NOMO-1 (cell line): ENCODE measurements around the gene AKNA.

ENCODE experiments used
- DNase-seq, 2 experiments: peaks; one replicate each; lab custom pipeline; 2025; ENCODE audit not compliant: unreplicated experiment in 2 of 2; lab: John Stamatoyannopoulos, UW

AKNA gene

DNA sequence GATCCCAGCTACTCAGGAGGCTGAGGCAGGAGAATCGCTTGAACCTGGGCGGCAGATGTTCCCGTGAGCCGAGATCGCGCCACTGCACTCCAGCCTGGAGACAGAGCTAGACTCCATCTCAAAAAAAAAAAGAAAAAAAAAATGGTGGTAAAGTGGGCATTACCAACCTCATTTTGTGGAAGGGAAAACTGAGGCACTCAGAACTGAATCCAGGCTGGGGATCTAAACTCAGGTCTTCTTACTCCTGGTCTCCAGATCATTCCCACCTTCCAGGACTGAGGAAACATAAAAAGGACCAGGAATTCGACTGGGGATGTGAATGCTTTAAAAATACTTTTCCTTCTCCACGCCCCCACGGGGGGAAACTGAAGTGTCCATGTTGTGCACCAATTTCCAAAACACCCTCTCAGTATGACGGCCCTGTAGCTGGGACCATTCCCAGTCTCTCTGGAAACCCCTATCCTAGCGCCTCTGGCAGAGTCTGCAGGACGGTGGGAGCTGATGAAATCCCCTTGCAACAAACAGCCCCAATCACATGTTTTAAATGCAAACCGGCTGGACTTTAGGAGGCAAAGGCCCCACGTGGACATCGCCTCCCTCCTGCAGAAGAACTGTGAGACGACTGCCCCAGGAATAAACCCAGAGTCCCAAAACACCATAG is 8.9 kb upstream of the AKNA start:
- DNase-seq: no peak

DNA sequence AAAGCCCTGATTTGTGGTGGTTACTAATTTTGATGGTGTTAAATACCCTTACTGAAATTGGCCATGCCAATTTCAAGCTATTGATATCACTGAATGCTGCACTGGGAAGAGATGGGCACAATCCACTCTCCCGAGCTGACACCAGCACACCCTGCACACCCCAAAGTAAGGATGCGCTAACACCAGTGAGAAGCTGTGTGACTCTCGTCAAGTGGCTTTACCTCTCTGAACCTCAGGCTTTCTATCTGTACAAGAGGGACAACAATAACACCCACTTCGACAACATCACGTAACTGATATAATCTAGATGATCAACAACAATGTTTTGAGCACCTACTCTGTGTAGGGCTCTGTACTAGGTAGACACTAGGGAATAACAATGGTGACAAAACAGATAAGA is 8.0 kb upstream of the AKNA start:
- no peak for DNase-seq

DNA sequence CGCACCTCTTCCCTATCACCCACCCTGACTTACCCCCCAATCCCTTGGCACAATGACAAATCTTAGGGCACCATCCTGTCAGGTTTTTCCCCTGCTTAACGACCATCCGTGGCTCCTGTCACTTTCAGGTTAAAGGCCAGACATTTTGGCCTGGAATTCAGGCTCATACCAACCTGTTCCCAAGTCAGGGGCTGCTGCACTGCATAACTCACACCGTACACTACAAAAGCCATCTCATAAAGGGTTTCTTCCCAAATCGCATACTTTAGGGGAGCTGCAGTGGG is 7.5 kb upstream of the AKNA start:
- no peak for DNase-seq

GRCh38 chr9:114394523-114395333 is 6.9 kb upstream of the AKNA start:
- DNase-seq: no peak

DNA sequence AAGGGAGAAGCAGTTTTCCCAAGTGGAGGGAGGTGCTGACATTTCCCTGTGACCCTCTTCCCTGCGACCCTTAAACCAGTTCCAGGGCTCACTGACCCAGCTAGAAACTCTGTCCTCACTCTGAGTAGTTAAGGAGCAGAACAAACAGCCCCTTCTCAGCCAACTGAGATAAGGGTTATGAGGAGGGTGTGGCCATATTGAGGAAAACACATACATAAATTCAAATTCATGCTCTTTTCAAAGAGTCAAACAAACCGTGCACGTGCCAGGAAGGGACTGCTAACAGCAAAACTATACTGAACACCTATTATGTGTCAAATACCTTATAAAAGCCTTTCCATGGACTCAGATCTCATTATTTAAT is 4.9 kb upstream of the AKNA start:
- DNase-seq: no peak

DNA sequence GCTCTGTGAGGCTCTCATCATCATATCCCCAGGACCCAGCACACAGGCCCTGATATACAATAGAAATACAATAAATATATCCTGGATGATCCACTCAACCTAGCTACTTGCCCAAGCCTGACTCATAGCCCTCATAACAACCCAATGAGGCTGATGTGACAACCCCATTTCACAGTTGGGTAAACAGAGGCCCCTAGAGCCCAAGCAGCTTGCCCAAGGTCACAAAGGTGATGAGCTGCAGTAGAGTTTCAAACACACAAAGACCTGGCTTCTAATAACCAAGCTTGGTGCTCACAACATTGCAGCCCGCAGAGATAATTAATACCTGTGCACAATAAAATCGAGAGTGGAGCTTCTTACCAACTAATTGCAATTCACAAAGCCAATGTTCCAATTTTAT is 3.2 kb upstream of the AKNA start:
- DNase-seq: no peak

GRCh38 chr9:114389612-114390368 is 2.0 kb upstream of the AKNA start:
- no peak for DNase-seq

DNA sequence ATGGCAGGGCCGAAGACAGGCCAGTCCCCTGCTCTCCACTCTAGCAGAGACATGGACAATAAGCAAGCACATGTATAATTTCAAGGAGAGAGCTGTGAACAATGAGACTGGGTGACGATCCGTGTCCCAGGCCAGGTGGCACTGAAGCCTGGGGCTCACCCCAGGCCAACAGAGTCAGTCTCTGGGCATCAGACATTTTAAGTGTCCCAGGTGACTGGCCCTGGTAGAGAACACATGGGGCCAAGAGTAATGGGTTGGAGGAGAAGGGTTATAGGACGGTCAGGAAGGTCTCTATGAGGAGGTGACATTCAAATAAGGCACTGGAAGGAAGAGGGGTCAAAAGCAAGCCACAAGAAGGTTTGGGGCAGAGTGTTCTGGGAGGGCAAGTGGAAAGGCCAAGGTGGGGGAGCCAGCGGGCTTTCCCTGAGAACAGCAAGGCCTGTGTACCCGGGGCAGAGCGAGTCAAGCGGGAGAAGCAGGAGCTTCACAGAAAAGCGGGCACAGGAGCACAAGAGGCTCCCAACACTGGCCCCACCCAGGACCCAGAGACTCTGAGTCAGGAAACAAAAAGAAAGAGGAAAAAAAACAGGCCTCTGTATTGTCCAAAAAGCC is 1.1 kb upstream of the AKNA start:
- no peak for DNase-seq

DNA sequence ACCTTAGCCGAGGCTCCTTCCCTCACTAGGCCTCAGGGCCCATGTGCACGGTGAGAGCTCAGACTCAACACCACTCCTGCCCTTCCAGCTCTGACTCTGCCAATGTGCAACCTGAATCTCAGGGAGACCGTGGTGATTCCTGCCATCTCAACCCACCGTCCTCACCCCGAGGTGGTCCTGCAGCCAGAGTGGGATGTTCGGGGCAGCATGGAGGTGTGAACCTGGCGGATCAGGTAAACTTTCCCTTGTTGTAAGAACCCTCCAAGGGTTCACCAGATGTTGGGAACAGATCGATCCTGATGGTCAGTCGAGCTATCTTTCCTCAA is 538 bp upstream of the AKNA start:
- no peak for DNase-seq

DNA sequence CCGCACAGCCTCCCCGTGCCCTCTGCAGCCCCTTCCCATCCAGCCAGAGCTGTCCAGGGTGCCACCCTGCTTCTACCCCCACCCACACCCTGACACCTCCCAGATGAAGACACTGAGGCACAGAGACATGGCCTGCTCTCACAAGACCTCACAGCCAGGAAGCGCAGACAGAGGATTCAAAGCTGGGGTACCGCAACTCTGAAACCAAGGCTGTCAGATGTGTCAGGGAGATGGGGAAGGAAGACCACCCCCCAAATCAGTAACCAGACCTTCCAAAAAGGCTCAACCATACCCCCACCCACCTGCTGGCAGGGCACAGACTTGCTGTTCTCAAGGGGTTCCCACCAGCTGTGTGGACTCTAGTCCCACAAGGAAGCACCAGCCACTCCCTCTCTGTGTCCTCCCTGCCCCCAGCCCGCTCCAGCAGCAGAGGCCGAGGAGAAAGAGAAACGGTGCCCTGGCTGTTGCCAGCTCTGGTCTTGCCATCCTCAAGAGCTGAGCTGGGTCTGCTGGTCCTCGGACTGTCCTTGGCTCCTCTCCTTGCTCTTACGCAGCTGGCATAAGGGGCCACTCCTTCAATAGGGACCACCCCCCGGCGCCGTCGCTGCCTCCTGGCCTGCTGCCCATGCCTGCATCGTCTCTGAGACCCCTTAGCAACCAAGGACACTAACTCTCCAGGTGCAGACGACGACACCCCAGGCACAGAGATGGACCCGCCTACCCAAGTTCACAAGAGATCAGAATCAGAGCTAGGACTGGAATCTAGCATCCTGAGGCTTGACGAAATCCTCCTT is 699 bp downstream of the AKNA start:
- DNase-seq: no peak

GRCh38 chr9:114386361-114386885 is 1.4 kb downstream of the AKNA start:
- DNase-seq: no peak

GRCh38 chr9:114385397-114386181 is 2.2 kb downstream of the AKNA start:
- peak; percentile 95 to 96 for DNase-seq

- DNase-seq: no peak
These were observed 2.9 kb downstream of the AKNA start for GRCh38 chr9:114384836-114385396.

DNA sequence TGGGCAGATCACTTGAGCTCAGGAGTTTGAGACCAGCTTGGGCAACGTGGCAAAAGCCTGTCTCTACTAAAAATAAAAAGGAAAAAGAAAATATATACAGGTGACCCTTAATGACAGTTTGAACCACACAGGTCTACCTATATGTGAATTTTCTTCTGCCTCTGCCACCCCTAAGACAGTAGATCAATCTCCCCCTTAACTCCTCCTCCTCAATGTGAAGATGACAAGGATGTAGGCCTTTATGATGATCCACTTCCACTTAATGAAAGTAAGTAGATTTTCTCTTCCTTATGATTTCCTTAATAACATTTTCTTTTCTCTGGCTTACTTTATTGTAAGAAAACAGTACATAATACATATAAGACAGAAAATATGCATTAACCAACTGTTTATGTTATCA is 3.4 kb downstream of the AKNA start:
- no peak for DNase-seq

- no peak for DNase-seq
These were observed 4.1 kb downstream of the AKNA start for GRCh38 chr9:114383521-114384231.

GRCh38 chr9:114382699-114383520 is 4.9 kb downstream of the AKNA start:
- peak; percentile 20 to 48 for DNase-seq

GRCh38 chr9:114378883-114379282 is 8.9 kb downstream of the AKNA start:
- DNase-seq: no peak

DNA sequence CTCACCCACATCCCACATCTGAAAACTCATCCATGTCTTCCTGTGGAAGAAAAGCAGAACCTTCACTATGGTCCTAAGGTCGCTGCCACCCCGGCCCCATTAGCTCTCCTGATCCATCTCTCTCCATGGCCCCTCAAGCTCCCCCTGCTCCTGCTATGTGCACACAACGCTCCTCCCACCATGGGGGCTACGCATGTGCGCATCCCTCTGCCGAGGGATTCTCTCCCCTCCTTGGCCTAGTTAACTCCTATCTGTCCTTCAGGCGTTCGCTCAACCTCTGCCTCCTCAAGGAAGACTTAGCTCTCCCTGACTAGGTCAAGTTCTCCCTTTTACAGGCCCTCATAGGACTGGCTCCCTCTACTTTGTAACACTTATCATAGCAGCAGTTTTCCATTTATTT is 9.8 kb downstream of the AKNA start:
- DNase-seq: no peak
